Measurements from ENCODE around the gene SLIT1.
A peak's percentile ranks its signal among the peaks of the same experiment; 100 is the strongest.

SLIT1 gene

GRCh38 chr10:97163181-97163580, 22.6 kb downstream of the SLIT1 start:
- H3K4me1 ChIP-seq (ENCODE audit: control insufficient read depth, insufficient read depth, low read depth, low read length), result no peaks in the 10 kb centered on the region
- no peaks in the 10 kb centered on the region for H3K9me3 ChIP-seq (ENCODE audit: control insufficient read depth, low read length)
- no peak overlapping the region for H3K18ac ChIP-seq (ENCODE audit: low read depth in 1 of 2, low read length in 2 of 2)
- no peak overlapping the region for H2BK5ac ChIP-seq (ENCODE audit: low read depth, low read length, poor library complexity, severe bottlenecking)
- no peak for DNase-seq
- H2AK5ac ChIP-seq (ENCODE audit: low read length, severe bottlenecking), result no peak overlapping the region
- H3K4me3 ChIP-seq (ENCODE audit: insufficient read depth in 1 of 2, low read depth in 1 of 2, low read length in 2 of 2), result peak overlapping the region in 1 of 2 experiments; percentile 29
- H2BK12ac ChIP-seq (ENCODE audit: low read length in 2 of 2), result no peak overlapping the region
- no peak overlapping the region for H2BK120ac ChIP-seq (ENCODE audit: low read depth, low read length)
- no peak overlapping the region for H2AFZ ChIP-seq (ENCODE audit: low read depth, low read length)
- H4K91ac ChIP-seq (ENCODE audit: low read length), result no peak overlapping the region
- peaks cover 16 to 30% of the 10 kb centered on the region in 2 experiments for H3K27me3 ChIP-seq (ENCODE audit: control insufficient read depth in 1 of 2, insufficient read depth in 1 of 2, low read length in 2 of 2)
- no peaks in the 10 kb centered on the region for H3K79me1 ChIP-seq (replicated peaks; ENCODE audit: low read length, poor library complexity, severe bottlenecking)
- no peak overlapping the region for H3K14ac ChIP-seq (ENCODE audit: low read length in 2 of 2)
- no peaks in the 10 kb centered on the region for H3K36me3 ChIP-seq (ENCODE audit: control insufficient read depth in 1 of 2, insufficient read depth in 2 of 2, low read depth in 1 of 2, low read length in 2 of 2)
- WGBS, result 82% methylated on average over 4 of the region's 7 CpGs
- no peak overlapping the region for H3K9ac ChIP-seq (ENCODE audit: low read length)
- H4K8ac ChIP-seq (ENCODE audit: low read length), result no peak overlapping the region
- no peak overlapping the region for H2BK15ac ChIP-seq (ENCODE audit: low read depth, poor library complexity, severe bottlenecking)
- H3K27ac ChIP-seq (ENCODE audit: low read length, poor library complexity, severe bottlenecking), result no peak overlapping the region
- H3K23ac ChIP-seq (ENCODE audit: low read length in 2 of 2), result no peak overlapping the region
- H3K4ac ChIP-seq (ENCODE audit: low read depth in 1 of 2, low read length in 2 of 2), result no peak overlapping the region
- H3K4me2 ChIP-seq (ENCODE audit: low read length, poor library complexity, severe bottlenecking), result no peak overlapping the region

GRCh38 chr10:97159646-97160305, 26.0 kb downstream of the SLIT1 start:
- Histone ChIP-seq H2BK5ac (ENCODE audit: low read depth, low read length, poor library complexity, severe bottlenecking) (no peak overlapping the region), H3K4ac (ENCODE audit: low read depth in 1 of 2, low read length in 2 of 2) (no peak overlapping the region), H3K4me1 (ENCODE audit: control insufficient read depth, insufficient read depth, low read depth, low read length) (no peaks in the 10 kb centered on the region), H3K18ac (ENCODE audit: low read depth in 1 of 2, low read length in 2 of 2) (no peak overlapping the region), H4K8ac (ENCODE audit: low read length) (no peak overlapping the region), H3K79me1 (replicated peaks; ENCODE audit: low read length, poor library complexity, severe bottlenecking) (no peaks in the 10 kb centered on the region), H2AFZ (ENCODE audit: low read depth, low read length) (no peak overlapping the region), H3K4me2 (ENCODE audit: low read length, poor library complexity, severe bottlenecking) (no peak overlapping the region), H3K14ac (ENCODE audit: low read length in 2 of 2) (peak overlapping the region in 1 of 2 experiments; percentile 59), H3K23ac (ENCODE audit: low read length in 2 of 2) (no peak overlapping the region), H3K4me3 (ENCODE audit: insufficient read depth in 1 of 2, low read depth in 1 of 2, low read length in 2 of 2) (no peak overlapping the region), H3K27ac (ENCODE audit: low read length, poor library complexity, severe bottlenecking) (no peak overlapping the region), H3K9me3 (ENCODE audit: control insufficient read depth, low read length) (no peaks in the 10 kb centered on the region), H3K36me3 (ENCODE audit: control insufficient read depth in 1 of 2, insufficient read depth in 2 of 2, low read depth in 1 of 2, low read length in 2 of 2) (no peaks in the 10 kb centered on the region), H2AK5ac (ENCODE audit: low read length, severe bottlenecking) (no peak overlapping the region), H2BK12ac (ENCODE audit: low read length in 2 of 2) (no peak overlapping the region), H2BK120ac (ENCODE audit: low read depth, low read length) (no peak overlapping the region), H3K27me3 (ENCODE audit: control insufficient read depth in 1 of 2, insufficient read depth in 1 of 2, low read length in 2 of 2) (peaks cover 6 to 52% of the 10 kb centered on the region in 2 experiments), H2BK15ac (ENCODE audit: low read depth, poor library complexity, severe bottlenecking) (no peak overlapping the region), H4K91ac (ENCODE audit: low read length) (no peak overlapping the region), H3K9ac (ENCODE audit: low read length) (no peak overlapping the region)
- no peak for DNase-seq
- WGBS, result 78% methylated on average over 10 of the region's 10 CpGs

GRCh38 chr10:97157578-97158095, 28.1 kb downstream of the SLIT1 start:
- no peaks in the 10 kb centered on the region for H3K36me3 ChIP-seq (ENCODE audit: control insufficient read depth in 1 of 2, insufficient read depth in 2 of 2, low read depth in 1 of 2, low read length in 2 of 2)

GRCh38 chr10:97154781-97155180, 31.0 kb downstream of the SLIT1 start:
- H3K23ac ChIP-seq (ENCODE audit: low read length in 2 of 2), result no peak overlapping the region

More at GRCh38 chr10:97157578-97158095, 28.1 kb downstream of the SLIT1 start:
- no peak overlapping the region for H3K14ac ChIP-seq (ENCODE audit: low read length in 2 of 2)
- no peak overlapping the region for H2BK12ac ChIP-seq (ENCODE audit: low read length in 2 of 2)
- H2BK15ac ChIP-seq (ENCODE audit: low read depth, poor library complexity, severe bottlenecking), result no peak overlapping the region
- no peak for DNase-seq
- peaks cover 6 to 57% of the 10 kb centered on the region in 2 experiments for H3K27me3 ChIP-seq (ENCODE audit: control insufficient read depth in 1 of 2, insufficient read depth in 1 of 2, low read length in 2 of 2)
- no peak overlapping the region for H3K4me2 ChIP-seq (ENCODE audit: low read length, poor library complexity, severe bottlenecking)
- H3K4me3 ChIP-seq (ENCODE audit: insufficient read depth in 1 of 2, low read depth in 1 of 2, low read length in 2 of 2), result no peak overlapping the region
- WGBS, result 86% methylated on average over 6 of the region's 6 CpGs
- no peaks in the 10 kb centered on the region for H3K4me1 ChIP-seq (ENCODE audit: control insufficient read depth, insufficient read depth, low read depth, low read length)
- H3K9ac ChIP-seq (ENCODE audit: low read length), result no peak overlapping the region
- H3K18ac ChIP-seq (ENCODE audit: low read depth in 1 of 2, low read length in 2 of 2), result no peak overlapping the region
- no peak overlapping the region for H2BK5ac ChIP-seq (ENCODE audit: low read depth, low read length, poor library complexity, severe bottlenecking)
- H2AFZ ChIP-seq (ENCODE audit: low read depth, low read length), result no peak overlapping the region
- H2BK120ac ChIP-seq (ENCODE audit: low read depth, low read length), result no peak overlapping the region
- H3K79me1 ChIP-seq (replicated peaks; ENCODE audit: low read length, poor library complexity, severe bottlenecking), result no peaks in the 10 kb centered on the region
- H4K91ac ChIP-seq (ENCODE audit: low read length), result no peak overlapping the region
- H3K9me3 ChIP-seq (ENCODE audit: control insufficient read depth, low read length), result no peaks in the 10 kb centered on the region
- H4K8ac ChIP-seq (ENCODE audit: low read length), result no peak overlapping the region
- H3K27ac ChIP-seq (ENCODE audit: low read length, poor library complexity, severe bottlenecking), result no peak overlapping the region
- H2AK5ac ChIP-seq (ENCODE audit: low read length, severe bottlenecking), result no peak overlapping the region
- H3K4ac ChIP-seq (ENCODE audit: low read depth in 1 of 2, low read length in 2 of 2), result no peak overlapping the region
- no peak overlapping the region for H3K23ac ChIP-seq (ENCODE audit: low read length in 2 of 2)

More at GRCh38 chr10:97154781-97155180, 31.0 kb downstream of the SLIT1 start:
- no peak overlapping the region for H2BK5ac ChIP-seq (ENCODE audit: low read depth, low read length, poor library complexity, severe bottlenecking)
- H3K4me2 ChIP-seq (ENCODE audit: low read length, poor library complexity, severe bottlenecking), result no peak overlapping the region
- H2BK15ac ChIP-seq (ENCODE audit: low read depth, poor library complexity, severe bottlenecking), result no peak overlapping the region
- H2BK120ac ChIP-seq (ENCODE audit: low read depth, low read length), result no peak overlapping the region
- WGBS, result 82% methylated on average over 4 of the region's 4 CpGs
- DNase-seq, result no peak
- no peaks in the 10 kb centered on the region for H3K36me3 ChIP-seq (ENCODE audit: control insufficient read depth in 1 of 2, insufficient read depth in 2 of 2, low read depth in 1 of 2, low read length in 2 of 2)
- H2AK5ac ChIP-seq (ENCODE audit: low read length, severe bottlenecking), result no peak overlapping the region
- H2BK12ac ChIP-seq (ENCODE audit: low read length in 2 of 2), result no peak overlapping the region
- H3K9me3 ChIP-seq (ENCODE audit: control insufficient read depth, low read length), result no peaks in the 10 kb centered on the region
- no peak overlapping the region for H4K91ac ChIP-seq (ENCODE audit: low read length)
- no peak overlapping the region for H3K18ac ChIP-seq (ENCODE audit: low read depth in 1 of 2, low read length in 2 of 2)
- H3K27ac ChIP-seq (ENCODE audit: low read length, poor library complexity, severe bottlenecking), result no peak overlapping the region
- no peak overlapping the region for H3K4me3 ChIP-seq (ENCODE audit: insufficient read depth in 1 of 2, low read depth in 1 of 2, low read length in 2 of 2)
- H3K79me1 ChIP-seq (replicated peaks; ENCODE audit: low read length, poor library complexity, severe bottlenecking), result no peaks in the 10 kb centered on the region
- H3K9ac ChIP-seq (ENCODE audit: low read length), result no peak overlapping the region
- no peak overlapping the region for H3K14ac ChIP-seq (ENCODE audit: low read length in 2 of 2)
- no peak overlapping the region for H3K4ac ChIP-seq (ENCODE audit: low read depth in 1 of 2, low read length in 2 of 2)
- H4K8ac ChIP-seq (ENCODE audit: low read length), result no peak overlapping the region
- no peak overlapping the region for H2AFZ ChIP-seq (ENCODE audit: low read depth, low read length)
- no peaks in the 10 kb centered on the region for H3K4me1 ChIP-seq (ENCODE audit: control insufficient read depth, insufficient read depth, low read depth, low read length)
- H3K27me3 ChIP-seq (ENCODE audit: control insufficient read depth in 1 of 2, insufficient read depth in 1 of 2, low read length in 2 of 2), result peaks cover 27 to 79% of the 10 kb centered on the region in 2 experiments

Measured in mesenchymal stem cell (in vitro differentiated cells and primary cell).